LNCAP (cell line): ENCODE measurements around the gene PARP8.

ENCODE experiments used
- TF ChIP-seq, protein P1 (sequence below): fragments of 450-650 bp; IDR thresholded peaks from 2 replicates; pipeline ENCODE4 v1.5.1; 2017; ENCODE audit warnings: mild to moderate bottlenecking

PARP8 gene

DNA sequence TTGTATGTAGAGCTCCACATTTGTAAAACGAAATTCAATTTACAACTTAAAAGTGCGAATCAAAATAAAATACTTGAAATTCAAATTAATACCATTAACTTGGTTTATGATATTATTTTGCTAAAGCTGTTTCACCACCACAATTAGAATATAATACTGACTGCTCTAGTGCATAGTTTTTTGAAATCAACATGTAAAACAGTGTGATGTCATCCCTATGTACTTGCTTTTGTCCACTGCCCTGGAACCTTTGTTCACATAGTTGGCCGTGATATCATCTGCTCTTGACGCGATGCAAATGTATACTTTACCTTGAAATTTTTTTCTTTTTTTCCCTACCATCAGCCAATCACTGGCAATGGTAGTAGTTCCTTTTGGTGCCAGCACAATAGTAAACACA, 125.4 kb downstream of the PARP8 start:
- TF ChIP-seq, protein P1, sequence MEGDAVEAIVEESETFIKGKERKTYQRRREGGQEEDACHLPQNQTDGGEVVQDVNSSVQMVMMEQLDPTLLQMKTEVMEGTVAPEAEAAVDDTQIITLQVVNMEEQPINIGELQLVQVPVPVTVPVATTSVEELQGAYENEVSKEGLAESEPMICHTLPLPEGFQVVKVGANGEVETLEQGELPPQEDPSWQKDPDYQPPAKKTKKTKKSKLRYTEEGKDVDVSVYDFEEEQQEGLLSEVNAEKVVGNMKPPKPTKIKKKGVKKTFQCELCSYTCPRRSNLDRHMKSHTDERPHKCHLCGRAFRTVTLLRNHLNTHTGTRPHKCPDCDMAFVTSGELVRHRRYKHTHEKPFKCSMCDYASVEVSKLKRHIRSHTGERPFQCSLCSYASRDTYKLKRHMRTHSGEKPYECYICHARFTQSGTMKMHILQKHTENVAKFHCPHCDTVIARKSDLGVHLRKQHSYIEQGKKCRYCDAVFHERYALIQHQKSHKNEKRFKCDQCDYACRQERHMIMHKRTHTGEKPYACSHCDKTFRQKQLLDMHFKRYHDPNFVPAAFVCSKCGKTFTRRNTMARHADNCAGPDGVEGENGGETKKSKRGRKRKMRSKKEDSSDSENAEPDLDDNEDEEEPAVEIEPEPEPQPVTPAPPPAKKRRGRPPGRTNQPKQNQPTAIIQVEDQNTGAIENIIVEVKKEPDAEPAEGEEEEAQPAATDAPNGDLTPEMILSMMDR: no peak

DNA sequence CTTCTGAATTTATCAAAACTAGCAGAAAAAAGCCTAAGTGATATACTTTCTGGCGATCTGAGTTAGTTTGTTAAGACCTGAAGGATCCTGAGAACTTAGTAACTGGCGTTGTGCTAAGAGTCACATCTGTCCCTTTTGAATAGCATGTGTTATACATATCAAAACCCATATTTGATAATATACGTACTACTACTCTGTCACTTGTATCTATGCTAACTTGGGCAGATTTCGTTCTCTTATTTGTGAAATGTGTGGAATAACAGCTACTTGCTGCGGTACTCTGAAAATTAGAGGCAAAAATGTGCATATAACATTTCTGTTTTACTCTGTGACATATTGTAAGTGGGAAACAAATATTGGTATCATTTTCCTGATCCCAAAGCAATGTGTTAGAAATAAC, 126.4 kb downstream of the PARP8 start:
- TF ChIP-seq, protein P1: no peak

DNA sequence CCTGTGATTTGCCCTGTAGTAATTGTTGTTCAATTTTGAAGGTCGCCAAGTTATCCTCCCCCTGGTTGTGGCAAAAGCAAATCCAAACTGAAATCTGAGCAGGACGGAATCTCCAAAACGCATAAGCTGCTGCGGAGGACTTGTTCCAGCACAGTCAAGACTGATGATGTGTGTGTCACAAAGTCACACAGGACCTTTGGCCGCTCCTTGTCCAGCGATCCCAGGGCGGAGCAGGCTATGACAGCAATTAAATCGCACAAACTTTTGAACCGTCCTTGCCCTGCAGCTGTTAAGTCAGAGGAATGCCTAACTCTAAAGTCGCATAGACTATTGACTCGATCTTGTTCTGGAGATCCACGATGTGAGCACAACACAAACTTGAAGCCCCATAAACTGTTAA, 128.4 kb downstream of the PARP8 start:
- TF ChIP-seq, protein P1: no peak

DNA sequence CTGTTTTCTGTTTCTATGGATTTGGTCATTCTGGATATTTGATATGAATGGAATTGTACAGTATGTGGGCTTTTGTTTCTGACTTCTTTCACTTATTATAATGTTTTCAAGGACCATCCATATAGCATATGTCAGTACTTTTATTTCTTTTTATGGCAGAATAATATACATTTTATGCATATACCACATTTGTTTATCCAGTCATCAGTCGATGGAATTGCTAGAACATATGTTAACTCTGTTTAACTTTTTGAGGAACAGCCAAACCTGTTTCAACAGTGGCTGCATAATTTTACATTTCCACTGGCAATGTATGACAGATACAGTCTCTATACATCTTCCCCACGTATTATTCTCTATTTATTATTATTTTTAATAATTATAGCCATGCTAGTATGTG, 131.6 kb downstream of the PARP8 start:
- TF ChIP-seq, protein P1: no peak

DNA sequence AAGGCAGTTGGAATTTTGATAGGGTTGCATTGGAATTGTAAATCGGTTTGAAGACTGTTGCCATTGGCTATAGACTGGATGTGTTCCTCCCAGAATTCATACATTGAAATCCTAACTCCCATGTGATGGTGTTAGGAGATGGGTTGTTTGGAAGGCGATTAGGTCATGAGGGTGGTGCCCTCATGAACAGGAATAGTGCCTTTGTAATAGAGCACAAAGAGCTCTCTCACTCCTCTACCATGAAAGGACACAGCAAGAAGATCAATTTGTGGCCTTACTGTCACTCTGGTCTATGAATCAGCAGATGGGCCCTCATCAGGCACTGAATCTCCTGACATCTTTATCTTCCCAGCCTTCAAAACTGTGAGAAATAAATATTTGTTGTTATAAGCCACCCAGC, 133.2 kb downstream of the PARP8 start:
- TF ChIP-seq, protein P1: no peak

DNA sequence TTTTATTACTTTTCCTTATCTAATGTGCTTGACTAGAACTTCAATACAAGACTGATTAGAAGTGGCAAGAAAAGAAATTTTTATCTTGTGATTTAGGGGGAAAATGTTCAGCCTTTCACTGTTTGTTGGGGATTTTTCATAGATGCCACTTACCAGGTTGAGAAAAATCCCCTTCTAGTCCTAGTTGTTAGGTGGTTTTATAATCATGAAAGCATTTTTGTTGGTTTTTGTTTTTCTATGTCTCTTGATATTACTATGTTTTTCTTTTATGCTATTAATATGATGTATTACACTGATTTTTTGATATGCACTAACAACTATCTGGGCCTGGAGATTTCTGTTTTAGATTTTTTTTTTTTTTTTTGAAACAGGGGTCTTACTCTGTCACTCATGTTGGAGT, 134.0 kb downstream of the PARP8 start:
- TF ChIP-seq, protein P1: no peak

DNA sequence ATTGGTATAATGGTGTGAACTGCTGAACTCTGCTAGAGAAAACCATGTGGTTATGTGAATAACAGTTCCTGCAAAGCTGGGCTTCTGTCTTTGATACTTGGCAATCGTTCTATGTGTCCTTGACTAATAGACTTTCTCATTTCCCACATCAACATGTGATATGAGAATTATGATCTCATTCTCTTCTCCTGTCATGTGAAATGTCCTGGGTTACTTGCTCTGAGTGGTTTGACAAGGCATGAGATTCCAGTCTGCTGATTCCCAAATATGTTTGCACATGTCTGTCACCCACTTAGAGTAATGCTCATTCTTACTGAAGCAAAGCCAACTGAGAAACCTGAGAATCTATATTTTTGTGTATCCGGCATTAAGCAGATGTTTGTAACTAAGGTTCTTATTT, 141.2 kb downstream of the PARP8 start:
- TF ChIP-seq, protein P1: no peak

DNA sequence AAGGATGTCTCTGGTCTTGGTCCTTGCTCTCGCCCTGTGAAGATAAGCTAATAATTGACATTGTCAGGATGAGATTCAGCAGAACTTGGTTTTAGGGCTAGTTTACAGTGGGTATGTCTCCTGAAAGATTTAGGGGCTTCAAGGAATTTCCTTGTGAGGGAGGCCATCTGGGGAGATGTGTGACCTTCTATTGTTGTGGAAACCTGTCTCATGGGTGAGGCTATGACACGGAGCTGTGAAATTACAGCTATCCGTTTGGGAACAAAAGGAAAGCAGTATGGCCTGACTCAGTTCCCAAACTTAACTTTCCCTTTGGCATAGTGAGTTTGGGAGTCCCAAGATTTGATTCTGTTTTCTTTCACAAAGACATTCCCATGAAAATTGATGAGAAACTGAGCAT, 142.0 kb downstream of the PARP8 start:
- TF ChIP-seq, protein P1: no peak
